Glomerular visceral epithelial cell (primary cell): ENCODE data around the gene CZIB.

Experiments used
- DNase-seq: peaks from one replicate; pipeline ENCODE4 v3.0.0-alpha.2; 2016; ENCODE audit errors: extremely low spot score

The CZIB gene

GRCh38 chr1:53220171-53220961 is at the start of gene CZIB:
CZIB (minus strand) TSS chr1:53220634; CDS start chr1:53220575, 59 bp downstream.
- DNase-seq = peak; percentile 92

DNA sequence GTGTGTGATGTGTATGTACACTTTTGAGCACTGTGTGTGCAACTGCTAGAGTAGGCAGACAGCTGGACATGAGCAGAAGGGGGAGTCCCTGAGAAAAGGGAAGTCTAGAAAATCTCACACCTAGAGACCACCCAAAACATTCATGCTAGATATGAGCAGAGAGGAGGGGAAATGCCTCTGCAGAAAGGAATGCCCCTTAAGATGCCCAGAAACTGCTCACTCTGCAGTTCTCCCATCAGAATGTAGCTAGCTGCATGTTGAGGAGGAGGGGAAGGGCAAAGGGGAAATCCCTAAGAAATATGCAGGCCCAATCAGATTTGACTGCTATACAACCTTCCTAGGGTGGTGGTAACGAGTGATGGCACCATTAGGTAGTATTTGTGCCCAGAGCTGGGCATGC is 49.7 kb upstream of the CZIB start:
- DNase-seq = no peak

GRCh38 chr1:53267761-53268160 is 47.3 kb upstream of the CZIB start:
- DNase-seq = no peak

GRCh38 chr1:53266038-53266437 is 45.6 kb upstream of the CZIB start:
- peak; percentile 20 for DNase-seq

DNA sequence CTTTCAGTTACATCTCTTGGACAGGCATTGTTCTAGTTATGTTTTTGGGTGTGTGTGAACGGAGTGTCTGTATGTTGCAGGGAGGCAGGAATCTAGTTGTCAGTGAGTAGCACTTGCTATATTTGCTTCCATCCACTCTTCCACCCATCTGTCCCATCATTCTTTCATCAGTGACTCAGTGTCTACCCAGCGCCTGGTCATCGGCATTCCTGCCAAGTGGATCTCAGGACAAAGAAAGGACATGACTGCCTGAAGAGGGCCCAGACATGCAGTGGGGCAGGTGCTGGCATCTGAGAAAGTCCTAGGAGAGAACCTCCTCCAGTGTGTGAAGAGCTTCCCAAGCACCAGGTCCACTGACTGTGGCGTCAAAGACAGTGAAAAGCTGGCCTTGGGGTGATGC is 45.1 kb upstream of the CZIB start:
- DNase-seq = no peak

DNA sequence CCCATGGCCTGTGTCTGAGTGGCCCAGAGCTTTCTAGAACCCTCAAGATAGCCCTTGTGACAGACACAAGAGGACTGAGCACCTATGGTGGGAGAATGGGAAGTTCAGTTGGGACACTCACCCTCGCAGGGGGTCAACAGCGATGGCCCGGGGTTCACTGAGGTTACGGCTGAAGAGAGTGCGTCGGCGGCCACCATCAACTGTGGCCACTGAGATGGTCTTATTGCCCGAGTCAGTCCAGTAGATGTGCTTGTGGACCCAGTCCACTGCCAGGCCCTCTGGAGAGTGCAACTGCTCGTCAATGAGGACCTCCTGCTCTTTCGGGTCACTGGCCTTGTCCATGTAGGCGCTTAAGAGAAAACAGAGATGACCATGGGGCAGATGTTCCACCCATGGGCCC is 43.6 kb upstream of the CZIB start:
- DNase-seq = no peak

GRCh38 chr1:53262000-53262399 is 41.6 kb upstream of the CZIB start:
- DNase-seq = no peak

DNA sequence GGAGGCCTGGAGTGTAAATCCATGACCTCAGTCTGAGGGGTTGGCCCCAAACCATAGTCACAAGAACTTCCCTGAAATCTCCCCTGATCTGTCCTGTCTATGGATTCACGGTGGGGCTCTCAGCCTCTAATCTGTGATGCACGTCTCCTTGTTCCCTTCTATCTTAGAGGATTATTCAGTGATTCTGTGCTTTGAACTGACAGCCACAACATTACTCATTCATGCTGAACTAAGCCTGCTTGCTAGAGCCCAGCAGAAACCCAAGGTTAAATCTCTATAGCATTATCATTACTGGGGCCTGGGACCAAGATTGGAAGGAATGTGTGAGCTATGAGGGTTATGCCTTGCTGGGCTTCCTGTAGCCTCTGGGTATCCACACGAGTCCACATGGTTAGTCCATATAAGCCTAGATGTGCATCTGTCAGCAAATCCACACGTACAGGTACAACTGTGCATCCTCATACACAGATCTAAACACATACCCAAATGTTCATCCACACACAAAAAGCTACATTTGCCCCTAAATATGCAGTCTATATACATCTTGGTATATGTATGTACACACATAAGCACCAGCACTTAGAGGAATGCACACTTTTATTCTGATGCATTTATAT is 40.3 kb upstream of the CZIB start:
- no peak for DNase-seq

GRCh38 chr1:53259932-53260331 is 39.5 kb upstream of the CZIB start:
- DNase-seq = no peak

DNA sequence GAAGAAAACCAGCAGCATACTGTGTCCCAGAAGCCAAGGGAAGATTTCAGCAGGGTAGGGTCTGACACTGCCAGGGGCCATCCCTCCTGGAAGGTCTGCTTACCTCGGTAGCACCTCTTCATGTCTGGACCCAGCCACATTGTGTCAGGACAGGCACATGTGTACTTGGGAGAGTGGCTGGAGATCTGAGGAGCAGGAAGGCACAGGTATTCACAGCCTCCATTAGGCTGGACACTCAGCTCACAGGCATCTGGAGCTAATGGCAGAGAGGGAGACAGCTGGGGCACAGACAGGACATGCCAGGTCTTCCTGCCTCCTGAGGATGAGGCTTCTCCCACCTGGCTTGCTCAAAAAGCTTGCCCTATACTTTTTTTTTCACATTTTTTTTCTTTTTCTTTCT is 37.8 kb upstream of the CZIB start:
- DNase-seq = no peak

GRCh38 chr1:53257454-53258081 is 37.1 kb upstream of the CZIB start:
- no peak for DNase-seq

GRCh38 chr1:53256511-53257453 is 36.3 kb upstream of the CZIB start:
- no peak for DNase-seq

DNA sequence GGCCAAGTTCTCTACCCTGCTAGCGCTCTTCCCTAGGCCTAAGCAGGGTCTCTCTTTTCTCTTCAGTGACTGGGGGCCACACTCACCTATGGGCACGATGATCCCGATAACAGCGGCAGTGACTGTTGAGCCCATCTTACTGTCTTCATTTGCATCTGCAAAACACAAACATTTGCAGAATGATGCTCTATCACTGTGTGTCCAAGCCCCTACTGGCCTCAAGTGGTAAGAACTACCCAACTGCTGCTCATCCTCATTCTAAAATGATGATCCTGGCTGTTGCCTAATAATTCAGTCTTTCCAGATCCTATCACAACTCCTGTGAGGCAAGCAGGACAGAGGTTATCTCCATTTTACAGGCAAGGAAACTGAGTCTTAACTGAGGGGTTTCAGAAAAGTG is 34.6 kb upstream of the CZIB start:
- DNase-seq = no peak

GRCh38 chr1:53254011-53254640 is 33.7 kb upstream of the CZIB start:
- no peak for DNase-seq

GRCh38 chr1:53250325-53250724 is 29.9 kb upstream of the CZIB start:
- no peak for DNase-seq

DNA sequence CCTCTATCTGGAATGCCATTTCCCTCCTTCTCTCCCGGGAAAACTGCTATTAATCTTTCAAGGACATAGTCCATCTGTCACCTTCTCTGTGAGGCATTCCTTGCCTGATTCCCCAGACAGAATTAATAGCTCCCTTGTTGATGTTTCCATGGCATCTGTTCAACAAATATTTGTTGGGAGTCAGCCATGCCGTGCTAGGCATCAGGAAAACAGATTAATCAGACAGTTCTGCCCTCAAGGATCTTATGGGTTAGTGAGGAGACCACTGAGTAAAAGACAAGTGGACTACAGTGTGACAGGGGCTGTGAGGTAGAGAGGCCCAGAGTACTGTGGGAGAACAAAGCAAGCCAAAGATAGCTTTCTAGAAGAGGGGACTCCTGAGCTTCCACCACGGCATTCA is 29.3 kb upstream of the CZIB start:
- no peak for DNase-seq

GRCh38 chr1:53246261-53247134 is 26.1 kb upstream of the CZIB start:
- peak; percentile 77 for DNase-seq

DNA sequence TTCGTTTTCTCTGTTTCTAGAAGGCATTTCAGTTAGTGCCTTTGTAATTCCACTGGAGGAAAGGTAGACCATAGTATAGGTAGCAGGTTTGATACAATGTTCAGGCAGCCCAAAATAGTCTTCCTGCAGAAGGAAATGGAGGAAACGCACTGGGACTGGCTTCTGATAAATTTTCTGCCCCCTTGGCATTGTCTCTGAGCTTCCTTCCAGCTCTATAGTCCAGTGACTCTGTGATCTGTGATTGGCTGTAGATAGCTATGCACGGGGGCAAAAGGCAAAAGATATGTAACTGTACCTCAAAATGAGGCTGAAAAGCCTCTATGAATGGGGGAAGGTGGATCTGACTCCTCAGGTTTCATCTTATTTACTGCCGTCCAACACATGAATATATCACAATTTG is 23.7 kb upstream of the CZIB start:
- no peak for DNase-seq

DNA sequence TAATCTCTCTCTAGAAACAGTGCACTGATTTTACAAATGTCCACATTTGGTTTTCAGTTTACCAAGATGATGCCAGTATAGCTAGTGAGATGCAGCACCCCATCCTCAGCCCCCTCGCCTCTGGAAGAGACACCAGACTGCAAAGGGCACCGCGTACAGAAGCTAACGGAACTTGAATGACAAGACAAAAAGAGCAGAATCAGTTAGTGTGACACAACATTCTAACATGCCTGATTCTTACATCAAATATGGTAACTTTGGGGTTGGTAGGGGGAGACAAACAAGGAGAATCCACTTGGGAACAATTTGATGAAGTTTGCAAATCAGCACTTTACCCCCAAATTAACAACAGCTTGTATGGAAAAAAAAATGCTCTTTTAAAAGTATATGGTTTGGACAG is 21.9 kb upstream of the CZIB start:
- DNase-seq = no peak

GRCh38 chr1:53241828-53242227 is 21.4 kb upstream of the CZIB start:
- DNase-seq = no peak
